GF-D8 (cell line): Measurements from ENCODE around the gene CD19.
A peak's percentile ranks its signal among the peaks of the same experiment; 100 is the strongest.

Source experiments
- DNase-seq: peaks from one replicate; lab custom pipeline; 2025; lab: John Stamatoyannopoulos, UW

CD19 gene

GRCh38 chr16:28982418-28982817, 50.6 kb downstream of the CD19 start:
- DNase-seq: no peak

GRCh38 chr16:28982949-28983348, 51.2 kb downstream of the CD19 start:
- DNase-seq: no peak

DNA sequence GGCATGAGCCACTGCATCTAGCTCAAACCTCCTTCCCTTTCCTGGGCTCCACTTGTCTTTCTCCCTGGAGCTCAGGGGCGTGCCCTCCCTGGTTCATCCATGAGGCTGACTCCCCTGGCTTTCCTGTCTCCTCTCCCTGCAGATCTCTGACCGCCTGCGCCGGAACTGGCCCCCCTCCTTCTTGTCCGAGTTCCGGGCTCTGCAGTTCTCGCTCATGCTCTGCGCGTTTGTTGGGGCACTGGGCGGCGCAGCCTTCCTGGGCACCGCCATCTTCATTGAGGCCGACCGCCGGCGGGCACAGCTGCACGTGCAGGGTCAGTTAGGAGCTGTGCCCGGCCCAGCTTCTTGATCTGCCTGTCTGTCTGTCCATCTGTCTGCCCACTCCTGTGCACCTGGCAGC, 51.9 kb downstream of the CD19 start:
- DNase-seq: no peak

DNA sequence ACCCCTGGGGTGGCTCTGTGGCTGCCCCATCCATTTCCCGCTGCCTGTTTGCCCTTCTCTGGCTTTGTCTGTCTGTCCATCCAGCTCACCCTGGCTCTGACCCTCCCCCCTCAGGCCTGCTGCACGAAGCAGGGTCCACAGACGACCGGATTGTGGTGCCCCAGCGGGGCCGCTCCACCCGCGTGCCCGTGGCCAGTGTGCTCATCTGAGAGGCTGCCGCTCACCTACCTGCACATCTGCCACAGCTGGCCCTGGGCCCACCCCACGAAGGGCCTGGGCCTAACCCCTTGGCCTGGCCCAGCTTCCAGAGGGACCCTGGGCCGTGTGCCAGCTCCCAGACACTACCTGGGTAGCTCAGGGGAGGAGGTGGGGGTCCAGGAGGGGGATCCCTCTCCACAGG, 52.3 kb downstream of the CD19 start:
- DNase-seq: no peak

- peak; percentile 50 for DNase-seq
These were observed 52.9 kb downstream of the CD19 start, which contains the start of gene LAT for GRCh38 chr16:28984619-28985135. LAT (plus strand) TSS chr16:28985052; CDS start chr16:28985418, 366 bp downstream.

GRCh38 chr16:28985211-28986041, 53.7 kb downstream of the CD19 start:
- no peak for DNase-seq

GRCh38 chr16:28986046-28986445, 54.3 kb downstream of the CD19 start:
- DNase-seq: no peak

- DNase-seq: no peak
These were observed 54.7 kb downstream of the CD19 start for GRCh38 chr16:28986492-28986891.

DNA sequence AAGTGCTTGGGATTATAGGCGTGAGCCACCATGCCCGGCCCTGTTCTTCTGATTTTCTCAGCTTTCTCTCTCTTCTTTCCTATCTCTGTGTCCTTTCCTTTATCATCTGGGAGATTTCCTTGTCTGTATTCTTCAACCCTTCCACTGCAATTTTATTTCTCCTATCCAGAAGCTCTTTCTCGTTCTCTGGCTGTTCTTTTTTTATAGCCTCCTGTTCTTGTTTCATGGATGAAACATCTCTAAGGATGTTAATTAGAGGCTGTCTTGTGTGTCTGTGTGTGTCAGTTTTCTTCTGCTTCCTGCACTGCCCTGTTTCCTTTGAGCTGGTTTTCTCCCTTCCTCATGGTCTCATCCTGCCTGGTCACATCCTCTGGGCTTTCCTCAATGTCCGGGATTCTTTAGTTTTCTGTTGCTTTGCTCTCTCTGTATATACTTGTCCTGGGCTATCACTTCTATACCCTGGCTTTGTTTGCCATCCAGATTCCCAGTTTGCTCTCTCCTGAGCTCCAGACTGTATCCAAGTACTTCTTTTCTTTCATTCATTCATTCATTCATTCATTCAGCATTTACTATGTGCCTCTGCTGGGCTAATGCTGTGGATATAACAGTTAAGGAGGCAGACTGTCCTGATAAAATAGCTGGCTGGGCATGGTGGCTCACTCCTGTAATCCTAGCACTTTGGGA, 55.5 kb downstream of the CD19 start:
- DNase-seq: no peak
